Esophagus squamous epithelium (tissue), 5 donors: ENCODE measurements around the gene PRRT1. TPM values are rescaled to one million over a fixed set of nuclear protein-coding genes. Genes with fewer than 3 reads are reported as not detected.
"Not testable (repeated sequence)": the region's sequence is repeated elsewhere in the genome, so short reads cannot be mapped to it uniquely, and the experiment has no call there.

Experiments
- DNase-seq: peaks from one replicate; lab custom pipeline; 2025; lab: John Stamatoyannopoulos, UW
- H3K27ac ChIP-seq, 4 donors: fragments of 200-600 bp; sonication (generic); one replicate each; pipeline ENCODE4 v1.5.1; 2016 to 2019; ENCODE audit warnings: mild to moderate bottlenecking in 1 of 4
- H3K27me3 ChIP-seq, 4 donors: fragments of 200-600 bp; sonication (generic); 1 replicate in 3 of 4; 2 replicates in 1 of 4; pipeline versions ENCODE4 v1.5.1 to v1.6.0; 2017 to 2021; ENCODE audit warnings: antibody characterized with exemption in 1 of 4
- H3K36me3 ChIP-seq, 3 donors: fragments of 200-600 bp; sonication (generic); one replicate each; pipeline ENCODE4 v1.5.1; 2016 to 2019
- H3K4me1 ChIP-seq, 3 donors: fragments of 200-600 bp; sonication (generic); one replicate each; pipeline ENCODE4 v1.5.1; 2017 to 2019
- H3K4me3 ChIP-seq, 4 donors: fragments of 200-600 bp; sonication (generic); 1 replicate in 3 of 4; 2 replicates in 1 of 4; pipeline ENCODE4 v1.5.1; 2016 to 2019; ENCODE audit warnings: mild to moderate bottlenecking in 2 of 4, moderate library complexity in 1 of 4
- H3K9me3 ChIP-seq, 3 donors: fragments of 200-600 bp; sonication (generic); one replicate each; pipeline ENCODE4 v1.5.1; 2016 to 2019
- POLR2A ChIP-seq, 4 donors: fragments of 450-650 bp; IDR thresholded peaks; one replicate each; pipeline ENCODE4 v1.6.1; 2017; ENCODE audit warnings: antibody characterized with exemption in 4 of 4, mild to moderate bottlenecking in 4 of 4, moderate library complexity in 3 of 4
- WGBS, 2 donors: methylation state at CpG; one replicate each; pipeline ENCODE4 v1.1.5; 2018; 5-methylcytosine and 5-hydroxymethylcytosine counted together
- intact Hi-C: fragments of 100-400 bp; cut with DNase I; formaldehyde crosslinking; loops from one replicate; pipeline ENCODE4 v1.15.0; 2022
- total RNA-seq, 4 donors: library from RNA; depleted of rRNA; stranded (reverse); fragments of >200 nt; gene quantifications; one replicate each; pipeline ENCODE4 v1.1.0, GENCODE V29; 2016
- TF ChIP-seq, protein P1 (sequence below), 6 experiments: fragments of 450-650 bp in 4 of 6; fragments of 200-600 bp in 2 of 6; sonication (generic) in 2 of 6; IDR thresholded peaks; one replicate each; pipeline ENCODE4 v1.5.1; 2016 to 2019; ENCODE audit warnings: antibody characterized with exemption in 6 of 6, mild to moderate bottlenecking in 4 of 6, moderate library complexity in 4 of 6
- donor health status: DM: yes; HTN: yes; CAD: no.

PRRT1 gene
- total RNA-seq, 4 donors from 2014 or later = 0.35 to 0.87 (median 0.57) TPM; not detected in 1

DNA sequence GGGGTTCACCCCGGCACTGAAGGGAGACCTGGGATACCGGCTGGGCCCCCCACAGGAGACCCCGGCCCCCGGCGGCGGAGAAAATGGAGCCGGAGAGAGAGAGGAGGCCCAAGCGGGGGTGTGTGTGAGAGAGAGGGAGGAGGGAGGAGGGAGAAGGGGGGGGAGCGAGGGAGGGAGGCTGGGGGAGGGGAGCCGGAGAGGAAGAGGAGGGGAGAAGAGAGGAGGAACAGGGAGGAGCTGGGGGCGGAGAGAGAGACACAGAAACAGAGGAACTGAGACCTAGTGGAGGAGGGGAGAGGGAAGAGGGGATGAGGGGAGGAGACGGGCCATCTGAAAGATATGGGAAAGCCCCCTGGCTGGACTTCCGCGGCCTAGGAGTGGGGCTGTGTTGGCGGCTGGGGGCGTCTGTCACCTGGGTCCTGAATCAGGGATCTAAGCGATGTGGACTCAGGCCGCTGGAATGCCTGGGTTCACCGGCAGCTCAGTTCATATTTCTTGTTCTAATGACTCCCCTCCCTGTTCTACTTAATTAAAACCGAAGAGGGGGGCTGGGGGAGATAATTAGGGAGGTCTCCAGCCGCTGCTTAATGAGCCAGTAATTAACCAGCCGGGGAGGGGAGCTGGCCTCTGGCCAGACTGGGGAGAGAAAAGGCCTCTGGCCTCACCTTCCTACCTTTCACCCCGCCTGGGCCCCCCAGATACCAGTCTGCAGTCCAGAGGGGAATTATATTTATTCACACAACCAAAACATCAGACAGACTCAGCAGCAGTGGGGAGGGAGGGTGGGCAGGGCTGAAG, 38.5 kb upstream of the PRRT1 start, which contains the start of gene PBX2:
Gene PBX2, minus strand, starts transcription at position 149 of the 798 bp plus-strand sequence. CDS start 287 bp downstream, outside the sequence.
- Histone ChIP-seq H3K27ac (peak within 1 kb of the TSS; percentile 95 to 99 (median 98)), H3K4me3 (peak within 1 kb of the TSS; percentile 69 to 93 (median 87)), H3K27me3 (no peaks in the 10 kb centered on the region), H3K4me1 (peaks cover 22 to 94% (median 53%) of the 10 kb centered on the region in 3 donors), H3K36me3 (peaks cover 9 to 25% (median 13%) of the 10 kb centered on the region in 3 donors), H3K9me3 (no peaks in the 10 kb centered on the region)
- peak; percentile 70 for DNase-seq
- intact Hi-C loops = no loop called here
- TF ChIP-seq, protein P1, sequence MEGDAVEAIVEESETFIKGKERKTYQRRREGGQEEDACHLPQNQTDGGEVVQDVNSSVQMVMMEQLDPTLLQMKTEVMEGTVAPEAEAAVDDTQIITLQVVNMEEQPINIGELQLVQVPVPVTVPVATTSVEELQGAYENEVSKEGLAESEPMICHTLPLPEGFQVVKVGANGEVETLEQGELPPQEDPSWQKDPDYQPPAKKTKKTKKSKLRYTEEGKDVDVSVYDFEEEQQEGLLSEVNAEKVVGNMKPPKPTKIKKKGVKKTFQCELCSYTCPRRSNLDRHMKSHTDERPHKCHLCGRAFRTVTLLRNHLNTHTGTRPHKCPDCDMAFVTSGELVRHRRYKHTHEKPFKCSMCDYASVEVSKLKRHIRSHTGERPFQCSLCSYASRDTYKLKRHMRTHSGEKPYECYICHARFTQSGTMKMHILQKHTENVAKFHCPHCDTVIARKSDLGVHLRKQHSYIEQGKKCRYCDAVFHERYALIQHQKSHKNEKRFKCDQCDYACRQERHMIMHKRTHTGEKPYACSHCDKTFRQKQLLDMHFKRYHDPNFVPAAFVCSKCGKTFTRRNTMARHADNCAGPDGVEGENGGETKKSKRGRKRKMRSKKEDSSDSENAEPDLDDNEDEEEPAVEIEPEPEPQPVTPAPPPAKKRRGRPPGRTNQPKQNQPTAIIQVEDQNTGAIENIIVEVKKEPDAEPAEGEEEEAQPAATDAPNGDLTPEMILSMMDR (IDR thresholded peaks at IDR 0.05) = no peak
- peak in 2 of 4 donors; percentile 69 to 88 for TF ChIP-seq POLR2A (IDR thresholded peaks at IDR 0.05)
- 1 to 2% methylated on average over 8 to 11 of the region's 23 CpGs for WGBS, 2 donors

DNA sequence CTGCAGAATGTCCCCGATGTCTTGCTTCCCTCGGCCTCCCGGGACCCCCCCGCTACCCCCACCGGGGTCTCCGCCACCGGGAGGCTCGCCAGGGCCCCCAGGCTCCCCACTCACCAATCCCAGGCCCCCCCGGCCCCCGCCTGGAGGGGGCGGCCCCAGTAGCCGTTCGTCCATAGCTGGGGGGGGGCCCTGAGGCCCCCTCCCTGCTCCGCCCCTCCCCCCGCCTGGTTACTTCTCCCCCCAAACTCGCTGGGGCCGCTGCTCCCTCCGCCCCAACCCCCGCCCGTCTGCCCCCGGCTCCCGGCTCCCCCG, 38.0 kb upstream of the PRRT1 start:
- peak overlapping the region; percentile 95 to 99 (median 98) for H3K27ac ChIP-seq
- H3K36me3 ChIP-seq = peaks cover 9 to 25% (median 13%) of the 10 kb centered on the region in 3 donors
- peak overlapping the region; percentile 69 to 93 (median 87) for H3K4me3 ChIP-seq
- no peaks in the 10 kb centered on the region for H3K27me3 ChIP-seq
- H3K9me3 ChIP-seq = no peaks in the 10 kb centered on the region
- TF ChIP-seq, protein P1 (IDR thresholded peaks at IDR 0.05) = no peak
- TF ChIP-seq POLR2A (IDR thresholded peaks at IDR 0.05) = no peak
- DNase-seq = no peak
- WGBS, 2 donors = no CpG with 5 or more reads among the region's 23 CpGs
- H3K4me1 ChIP-seq = peaks cover 22 to 92% (median 49%) of the 10 kb centered on the region in 3 donors
- intact Hi-C loops = no loop called here

DNA sequence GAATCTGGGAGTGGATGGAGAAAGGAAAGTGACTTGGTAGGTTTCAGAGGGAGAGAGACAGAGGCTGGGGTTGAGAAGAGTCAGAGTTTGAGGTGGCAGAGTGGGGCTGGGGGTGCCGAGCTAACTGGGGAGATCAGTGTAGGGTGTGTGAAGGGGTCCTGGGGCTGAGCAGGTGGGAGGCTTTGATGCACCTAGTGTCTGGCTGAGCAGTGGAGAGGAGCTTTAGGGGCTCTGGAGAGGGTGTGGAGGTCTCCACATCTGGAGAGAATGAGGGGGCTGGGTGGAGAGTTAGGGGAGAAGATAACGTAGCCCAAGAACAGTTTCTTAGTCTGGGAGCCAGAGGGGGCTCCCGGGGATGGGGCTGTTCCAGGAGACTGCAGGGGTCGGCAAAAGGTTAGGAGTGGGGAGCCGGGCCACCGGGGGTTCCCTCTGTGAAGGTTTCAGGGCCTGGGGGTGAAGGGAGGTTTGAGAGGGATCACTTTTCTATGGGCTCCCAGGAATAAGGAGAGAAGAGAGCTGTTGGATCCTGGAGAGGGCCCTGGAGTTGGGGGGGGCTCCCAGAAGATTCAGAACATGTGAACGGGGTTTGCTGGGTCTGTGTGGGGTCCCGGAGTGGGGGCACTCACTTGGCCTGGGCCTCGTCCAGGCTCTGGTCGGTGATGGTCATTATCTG, 37.5 kb upstream of the PRRT1 start:
- peak overlapping the region; percentile 69 to 93 (median 87) for H3K4me3 ChIP-seq
- 1 to 4% methylated on average over 9 to 10 of the region's 10 CpGs for WGBS, 2 donors
- H3K9me3 ChIP-seq = no peaks in the 10 kb centered on the region
- no peak for TF ChIP-seq POLR2A (IDR thresholded peaks at IDR 0.05)
- TF ChIP-seq, protein P1 (IDR thresholded peaks at IDR 0.05) = no peak
- peak overlapping the region; percentile 95 to 99 (median 98) for H3K27ac ChIP-seq
- intact Hi-C loops = no loop called here
- H3K27me3 ChIP-seq = no peaks in the 10 kb centered on the region
- peaks cover 22 to 88% (median 44%) of the 10 kb centered on the region in 3 donors for H3K4me1 ChIP-seq
- H3K36me3 ChIP-seq = peaks cover 9 to 25% (median 13%) of the 10 kb centered on the region in 3 donors
- no peak for DNase-seq

DNA sequence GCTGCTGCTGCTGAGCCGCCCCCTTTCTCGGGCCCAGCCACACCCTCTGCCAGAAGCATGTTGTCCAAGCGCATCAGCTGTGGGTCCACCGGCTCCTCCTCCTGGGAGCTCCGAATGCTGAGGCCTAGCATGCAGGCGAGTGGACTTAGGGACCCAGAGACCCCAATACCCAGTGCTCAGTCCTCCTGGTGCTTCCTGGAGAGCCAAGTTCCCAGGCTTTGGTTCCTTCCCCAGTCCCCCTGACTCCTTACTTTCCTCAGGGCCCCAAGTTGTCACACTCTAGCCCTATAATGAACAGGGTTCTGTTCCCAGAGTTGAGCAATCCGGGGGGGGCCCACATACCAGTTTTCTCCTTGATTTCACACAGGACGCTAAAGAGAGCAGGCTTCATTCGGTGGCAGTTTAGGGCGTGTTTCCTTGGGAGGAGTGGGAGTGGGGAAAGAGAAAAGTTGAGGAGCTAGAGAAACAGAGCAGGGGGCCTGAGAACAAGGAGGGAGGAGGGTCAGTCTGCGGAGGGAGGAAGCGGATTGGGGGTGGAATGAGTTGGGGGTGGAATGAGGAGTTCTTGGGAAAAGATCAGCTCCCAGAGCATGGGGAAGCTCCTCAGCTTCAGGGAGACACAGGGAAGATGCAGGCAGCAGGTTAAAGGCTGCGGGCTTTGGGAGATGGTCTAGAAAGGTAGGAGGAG, 36.8 kb upstream of the PRRT1 start:
- Histone ChIP-seq H3K9me3 (no peaks in the 10 kb centered on the region), H3K27me3 (no peaks in the 10 kb centered on the region), H3K4me3 (peak overlapping the region; percentile 69 to 93 (median 87)), H3K27ac (peak overlapping the region; percentile 95 to 99 (median 98)), H3K36me3 (peaks cover 9 to 32% (median 16%) of the 10 kb centered on the region in 3 donors), H3K4me1 (peaks cover 22 to 85% (median 42%) of the 10 kb centered on the region in 3 donors)
- 17 to 19% methylated on average over 8 to 9 of the region's 13 CpGs for WGBS, 2 donors
- TF ChIP-seq POLR2A (IDR thresholded peaks at IDR 0.05) = no peak
- TF ChIP-seq, protein P1 (IDR thresholded peaks at IDR 0.05) = no peak
- intact Hi-C loops = no loop called here
- DNase-seq = no peak

DNA sequence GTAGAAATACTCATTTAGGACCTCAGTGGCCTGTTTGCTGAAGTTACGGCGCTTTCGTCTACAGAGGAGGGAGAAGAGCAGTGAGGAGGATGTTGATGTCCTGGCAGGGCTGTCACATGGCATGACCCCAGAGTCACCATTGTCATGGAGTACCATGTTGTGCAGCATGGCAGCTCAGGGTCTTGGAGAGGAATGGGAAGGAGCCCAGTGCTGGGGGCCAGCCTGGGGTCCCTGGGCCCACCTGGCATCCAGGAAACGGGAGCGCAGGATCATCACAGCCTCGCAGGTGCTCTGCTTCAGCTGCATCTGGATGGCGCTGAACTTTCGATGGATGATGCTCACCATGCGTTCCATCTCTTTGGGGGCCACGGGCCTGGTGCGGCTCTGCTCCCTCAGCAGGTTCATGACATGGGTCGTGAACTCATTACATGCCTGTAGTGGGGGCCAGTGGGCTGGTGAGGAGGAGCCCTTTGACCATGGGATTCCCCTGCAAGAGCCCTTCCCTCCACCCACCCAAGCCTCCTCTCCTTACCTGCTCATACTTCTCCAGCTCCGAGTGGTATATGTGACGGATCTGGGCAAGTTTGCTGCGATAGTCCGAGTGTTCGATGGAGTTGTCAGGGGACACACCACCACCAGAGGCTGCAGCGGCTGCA, 36.1 kb upstream of the PRRT1 start:
- intact Hi-C loops, H3K27me3 ChIP-seq, DNase-seq, H3K9me3 ChIP-seq: not testable (repeated sequence)
- H3K27ac ChIP-seq = peak overlapping the region; percentile 95 to 99 (median 98)
- H3K4me3 ChIP-seq = peak overlapping the region in 3 of 4 donors; percentile 86 to 93 (median 88)
- H3K4me1 ChIP-seq = peaks cover 22 to 78% (median 42%) of the 10 kb centered on the region in 3 donors
- H3K36me3 ChIP-seq = peaks cover 9 to 39% (median 19%) of the 10 kb centered on the region in 3 donors
- 80 to 86% methylated on average over 3 to 14 of the region's 18 CpGs for WGBS, 2 donors
